Right kidney (tissue), 9 donors: ENCODE results near the gene CELSR2.
"Not testable (repeated sequence)": the region's sequence is repeated elsewhere in the genome, so short reads cannot be mapped to it uniquely, and the experiment has no call there.

ENCODE experiments used
- DNase-seq: peaks from one replicate; pipeline ENCODE4 v3.0.0-alpha.2; 2016
- long read RNA-seq, 8 donors: transcript quantifications; one replicate each; lab custom pipeline, GENCODE V29; 2026

CELSR2 gene
- long read RNA-seq, donor 1: 0 reads
- long read RNA-seq, donor 2: 0 reads
- long read RNA-seq, donor 3: 0 reads
- long read RNA-seq, donor 4, partial matches to known transcripts: 6 of 6 reads
- long read RNA-seq, donor 4, other reads (novel, unspliced or antisense): 0 of 6 reads
- long read RNA-seq, donor 5, full-length matches to known transcripts: 1 of 1 reads
- long read RNA-seq, donor 5, partial matches to known transcripts: 0 of 1 reads
- long read RNA-seq, donor 5, other reads (novel, unspliced or antisense): 0 of 1 reads
- long read RNA-seq, donor 6: 0 reads
- long read RNA-seq, donor 7: 0 reads
- long read RNA-seq, donor 8: 0 reads

- peak; percentile 68 for DNase-seq
These were observed at the start of gene CELSR2 for GRCh38 chr1:109248797-109249629. Gene CELSR2, plus strand, starts transcription at chr1:109249539. Its CDS starts 541 bp downstream, at chr1:109250080.

- DNase-seq: no peak
These were observed 49.6 kb upstream of the CELSR2 start for GRCh38 chr1:109199710-109200109.

GRCh38 chr1:109201123-109201703, 48.1 kb upstream of the CELSR2 start:
- no peak for DNase-seq

GRCh38 chr1:109204484-109204883, 44.9 kb upstream of the CELSR2 start:
- DNase-seq: no peak

- no peak for DNase-seq
These were observed 43.0 kb upstream of the CELSR2 start for GRCh38 chr1:109206339-109206738.

GRCh38 chr1:109207467-109208103, 41.8 kb upstream of the CELSR2 start:
- DNase-seq: no peak

- no peak for DNase-seq
These were observed 40.9 kb upstream of the CELSR2 start for GRCh38 chr1:109208394-109208793.

- no peak for DNase-seq
These were observed 40.4 kb upstream of the CELSR2 start for GRCh38 chr1:109208836-109209463.

- DNase-seq: no peak
These were observed 39.3 kb upstream of the CELSR2 start for GRCh38 chr1:109210058-109210457.

- no peak for DNase-seq
These were observed 36.0 kb upstream of the CELSR2 start for GRCh38 chr1:109213345-109213823.

- DNase-seq: peak; percentile 91
These were observed 35.3 kb upstream of the CELSR2 start, which contains the start of gene SARS1 for GRCh38 chr1:109213824-109214693. Gene SARS1, plus strand, starts transcription at chr1:109213918. Its CDS starts 75 bp downstream, at chr1:109213993.

- no peak for DNase-seq
These were observed 34.4 kb upstream of the CELSR2 start for GRCh38 chr1:109214695-109215623.

- DNase-seq: no peak
These were observed 32.7 kb upstream of the CELSR2 start for GRCh38 chr1:109216662-109217061.

GRCh38 chr1:109218516-109218915, 30.8 kb upstream of the CELSR2 start:
- DNase-seq: no peak

GRCh38 chr1:109221201-109221600, 28.1 kb upstream of the CELSR2 start:
- not testable (repeated sequence) for DNase-seq

- DNase-seq: no peak
These were observed 24.0 kb upstream of the CELSR2 start for GRCh38 chr1:109225308-109225707.

- DNase-seq: no peak
These were observed 23.5 kb upstream of the CELSR2 start for GRCh38 chr1:109225711-109226445.

- no peak for DNase-seq
These were observed 21.2 kb upstream of the CELSR2 start for GRCh38 chr1:109228167-109228566.

GRCh38 chr1:109229531-109230127, 19.7 kb upstream of the CELSR2 start:
- DNase-seq: no peak
